GM19452 (cell line): ENCODE data around the gene IKBKG.
A peak's percentile ranks its signal among the peaks of the same experiment; 100 is the strongest.
"Not testable (repeated sequence)": the region's sequence is repeated elsewhere in the genome, so short reads cannot be mapped to it uniquely, and the experiment has no call there.

Experiments
- ATAC-seq: cut with Tn5 transposase; IDR thresholded peaks from one replicate; pipeline ENCODE4 v1.9.1; 2021; ENCODE audit not compliant: unreplicated experiment

The IKBKG gene, protein sequence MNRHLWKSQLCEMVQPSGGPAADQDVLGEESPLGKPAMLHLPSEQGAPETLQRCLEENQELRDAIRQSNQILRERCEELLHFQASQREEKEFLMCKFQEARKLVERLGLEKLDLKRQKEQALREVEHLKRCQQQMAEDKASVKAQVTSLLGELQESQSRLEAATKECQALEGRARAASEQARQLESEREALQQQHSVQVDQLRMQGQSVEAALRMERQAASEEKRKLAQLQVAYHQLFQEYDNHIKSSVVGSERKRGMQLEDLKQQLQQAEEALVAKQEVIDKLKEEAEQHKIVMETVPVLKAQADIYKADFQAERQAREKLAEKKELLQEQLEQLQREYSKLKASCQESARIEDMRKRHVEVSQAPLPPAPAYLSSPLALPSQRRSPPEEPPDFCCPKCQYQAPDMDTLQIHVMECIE

DNA sequence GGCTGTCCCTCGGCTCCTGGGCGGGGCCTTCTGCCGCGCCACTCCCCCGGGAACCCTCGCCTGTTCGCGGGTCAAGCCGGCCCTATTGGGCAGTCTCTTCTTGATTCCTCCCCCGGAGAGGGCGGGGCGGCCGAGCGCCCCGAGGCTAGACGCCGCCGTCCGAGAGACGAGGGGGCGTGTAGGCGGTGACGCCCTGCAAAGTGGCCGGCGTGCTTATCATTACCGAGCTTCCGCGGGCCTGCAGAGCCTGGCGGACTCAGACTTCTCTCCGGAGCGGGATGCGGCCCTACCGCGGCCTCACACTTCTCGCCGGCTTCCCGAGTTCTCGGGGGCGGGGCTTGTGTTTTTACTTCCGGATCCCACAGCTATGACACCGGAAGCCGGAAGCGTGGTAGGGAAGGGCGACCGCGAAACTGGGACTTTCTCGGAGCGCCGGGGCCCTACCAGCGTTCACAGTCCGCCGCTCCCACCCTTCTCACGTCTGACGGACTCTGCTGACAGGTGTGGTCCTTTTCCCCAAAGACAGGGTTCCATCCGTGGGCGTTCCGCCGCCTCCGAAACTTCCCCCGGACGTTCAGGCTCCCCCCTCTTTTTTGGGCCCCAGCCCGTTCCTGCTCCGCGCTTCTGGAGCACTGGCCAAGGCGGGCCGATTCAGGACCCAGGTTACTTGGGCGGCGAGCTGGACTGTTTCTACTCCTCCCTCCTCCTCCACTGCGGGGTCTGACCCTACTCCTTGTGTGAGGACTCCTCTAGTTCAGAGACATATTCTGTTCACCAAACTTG lies at the start of gene IKBKG:
Gene IKBKG, plus strand, starts transcription at position 376 of the 783 bp plus-strand sequence. CDS start 4,383 bp downstream, outside the sequence.
- ATAC-seq: peak; percentile 78

DNA sequence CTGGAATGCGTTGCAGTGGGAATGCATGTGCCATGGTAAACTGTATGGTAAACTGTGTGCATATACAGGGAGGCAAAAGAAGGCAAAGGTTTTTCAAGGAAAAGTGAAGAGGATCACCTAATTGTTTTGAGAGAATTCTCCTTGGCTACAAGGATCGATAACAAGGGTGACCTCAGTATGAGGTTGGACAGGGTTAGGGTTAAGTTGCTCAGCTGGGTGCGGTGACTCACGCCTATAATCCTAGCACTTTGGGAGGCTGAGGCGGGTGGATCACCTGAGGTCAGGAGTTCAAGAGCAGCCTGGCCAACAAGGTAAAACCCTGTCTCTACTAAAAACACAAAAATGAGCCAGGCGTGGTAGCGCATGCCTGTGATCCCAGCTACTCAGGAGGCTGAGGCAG lies 46.0 kb upstream of the IKBKG start:
- ATAC-seq: not testable (repeated sequence)

DNA sequence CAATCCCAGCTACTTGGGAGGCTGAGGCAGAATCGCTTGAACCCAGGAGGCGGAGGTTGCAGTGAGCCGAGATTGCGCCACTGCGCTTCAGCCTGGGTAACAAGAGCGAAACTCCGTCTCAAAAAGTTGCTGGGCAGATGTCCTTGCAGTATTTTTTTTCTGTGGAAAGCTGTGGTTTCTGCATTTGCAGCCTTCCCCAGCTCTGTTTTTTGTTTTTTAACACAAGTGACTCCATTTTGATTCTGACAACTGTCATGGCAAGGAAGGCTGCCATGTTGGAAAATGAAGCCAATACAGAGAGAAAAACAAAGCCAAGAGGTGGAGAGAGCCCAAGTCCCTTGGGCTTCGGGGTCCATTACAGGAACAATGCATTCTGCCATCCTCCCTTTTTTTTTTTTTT lies 45.3 kb upstream of the IKBKG start:
- ATAC-seq: no peak

DNA sequence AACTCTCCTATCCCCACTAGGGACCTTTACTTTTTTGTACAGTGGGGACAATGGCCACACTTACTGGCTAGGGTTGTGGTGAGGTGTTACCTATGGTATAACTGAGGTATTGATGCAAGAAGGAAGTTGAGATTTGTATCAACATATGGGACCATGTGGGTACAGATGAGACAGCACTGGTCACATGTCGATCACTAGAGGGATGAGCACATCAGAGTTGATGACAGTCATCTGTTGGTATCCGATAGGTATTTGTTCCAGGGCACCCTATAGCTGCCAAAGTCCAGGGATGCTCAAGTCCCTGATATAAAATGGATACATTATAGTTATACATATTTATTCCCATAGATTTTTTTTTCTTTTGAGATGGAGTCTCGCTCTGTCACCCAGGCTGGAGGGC lies 44.4 kb upstream of the IKBKG start:
- no peak for ATAC-seq

DNA sequence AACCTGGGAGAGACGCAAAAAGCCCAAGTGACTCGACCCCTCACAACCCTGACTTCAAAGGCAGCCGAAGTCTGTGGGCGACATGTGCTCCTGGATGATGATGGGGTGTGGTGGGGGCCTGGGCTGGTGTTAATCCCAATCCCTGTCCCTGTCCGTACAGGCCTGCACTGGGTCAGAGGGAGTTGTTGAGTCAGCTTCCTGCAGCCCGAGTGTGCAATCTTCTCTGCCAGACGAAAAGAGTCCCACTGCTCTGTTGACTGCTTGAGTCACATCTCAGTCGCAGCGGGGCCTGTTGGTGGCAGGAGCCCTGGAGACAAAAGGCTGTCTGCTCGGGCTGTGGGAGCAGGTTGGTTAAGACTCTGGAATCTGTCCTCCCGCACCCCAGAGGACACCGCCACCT lies 41.7 kb upstream of the IKBKG start:
- no peak for ATAC-seq

- ATAC-seq: no peak
These were observed 40.7 kb upstream of the IKBKG start for GRCh38 chrX:154506483-154507332.

DNA sequence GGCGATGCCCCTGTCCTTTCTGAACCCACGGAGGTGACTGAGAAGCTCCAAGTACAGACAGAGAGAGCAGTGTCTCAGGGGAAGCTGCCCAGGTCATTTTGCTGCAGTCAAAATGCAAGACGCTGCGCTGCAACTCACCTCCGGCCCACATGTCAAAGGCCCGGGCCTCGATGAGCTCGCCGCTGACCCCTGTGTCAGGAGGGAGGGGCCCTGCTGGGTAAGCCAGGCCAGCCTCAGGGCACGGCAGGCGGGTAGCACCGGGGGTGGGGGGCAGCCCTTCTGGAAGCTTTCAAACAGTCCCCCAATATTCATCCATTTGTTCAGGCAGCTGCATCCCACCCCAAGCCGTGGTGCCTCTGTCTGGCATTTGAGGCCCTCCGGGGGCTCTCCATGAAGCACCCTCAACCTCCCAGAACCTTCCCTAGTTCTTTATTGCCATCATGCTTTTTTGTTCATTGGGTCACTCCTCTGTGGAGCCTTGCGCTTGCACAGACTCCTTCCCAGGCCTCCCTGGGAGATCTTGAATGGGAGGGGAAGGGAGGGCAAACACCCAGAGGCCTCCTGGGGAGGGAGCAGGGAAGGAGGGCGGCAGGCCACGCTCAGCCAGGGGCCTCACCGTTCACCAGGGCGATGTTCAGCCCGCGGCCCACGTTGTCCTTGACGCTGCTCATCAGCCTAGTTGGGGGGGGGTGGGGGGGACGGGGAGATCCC lies 39.6 kb upstream of the IKBKG start:
- ATAC-seq: no peak

DNA sequence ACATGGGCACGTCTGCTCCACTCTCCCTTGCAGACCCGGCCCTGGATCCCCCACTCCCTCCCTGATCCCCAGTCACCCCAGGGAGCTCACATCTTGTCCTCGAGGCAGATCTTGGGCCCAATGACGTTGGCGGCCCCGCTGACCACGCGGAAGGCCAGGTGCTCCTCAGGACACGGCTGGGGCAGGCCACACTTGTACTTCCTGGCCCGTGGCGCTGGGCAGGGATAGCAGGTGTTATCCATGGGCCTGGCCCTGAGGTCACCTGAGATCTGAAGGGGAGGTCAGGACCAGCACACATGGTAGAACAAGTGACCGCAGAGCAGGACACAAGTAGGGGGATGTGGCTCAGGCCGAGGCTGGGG lies 39.1 kb upstream of the IKBKG start:
- ATAC-seq: no peak

GRCh38 chrX:154509455-154509854 lies 38.0 kb upstream of the IKBKG start:
- no peak for ATAC-seq

GRCh38 chrX:154511761-154512160 lies 35.7 kb upstream of the IKBKG start:
- ATAC-seq: no peak

DNA sequence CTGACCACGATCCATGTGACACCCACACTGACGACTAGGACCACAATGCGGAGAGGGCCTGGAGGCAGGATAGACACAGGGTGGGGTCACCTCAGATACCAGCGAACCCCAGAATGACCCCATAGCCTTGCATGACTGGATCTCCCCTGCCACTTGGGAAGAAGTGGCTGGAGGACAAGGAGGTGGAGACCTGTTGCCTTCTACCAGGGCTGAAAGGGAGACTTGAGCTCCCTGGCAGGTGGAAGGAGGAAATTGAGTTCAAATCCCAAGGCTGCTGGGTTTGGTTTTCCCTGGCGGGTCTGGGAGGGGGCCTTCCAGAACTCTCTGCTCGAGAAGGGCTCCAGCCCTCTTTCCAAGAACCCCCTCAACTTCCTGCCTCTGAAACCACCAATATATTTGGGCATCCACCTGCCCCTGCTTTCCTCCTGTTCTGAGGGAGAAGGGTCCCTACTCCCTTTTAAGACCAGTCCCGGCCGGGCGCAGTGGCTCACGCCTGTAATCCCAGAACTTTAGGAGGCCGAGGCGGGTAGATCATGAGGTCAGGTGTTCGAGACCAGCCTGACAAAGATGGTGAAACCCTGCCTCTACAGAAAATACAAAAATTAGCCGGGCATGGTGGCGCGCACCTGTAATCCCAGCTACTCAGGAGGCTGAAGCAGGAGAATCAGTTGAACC lies 34.4 kb upstream of the IKBKG start:
- no peak for ATAC-seq

- no peak for ATAC-seq
These were observed 33.7 kb upstream of the IKBKG start for GRCh38 chrX:154513716-154514115.

DNA sequence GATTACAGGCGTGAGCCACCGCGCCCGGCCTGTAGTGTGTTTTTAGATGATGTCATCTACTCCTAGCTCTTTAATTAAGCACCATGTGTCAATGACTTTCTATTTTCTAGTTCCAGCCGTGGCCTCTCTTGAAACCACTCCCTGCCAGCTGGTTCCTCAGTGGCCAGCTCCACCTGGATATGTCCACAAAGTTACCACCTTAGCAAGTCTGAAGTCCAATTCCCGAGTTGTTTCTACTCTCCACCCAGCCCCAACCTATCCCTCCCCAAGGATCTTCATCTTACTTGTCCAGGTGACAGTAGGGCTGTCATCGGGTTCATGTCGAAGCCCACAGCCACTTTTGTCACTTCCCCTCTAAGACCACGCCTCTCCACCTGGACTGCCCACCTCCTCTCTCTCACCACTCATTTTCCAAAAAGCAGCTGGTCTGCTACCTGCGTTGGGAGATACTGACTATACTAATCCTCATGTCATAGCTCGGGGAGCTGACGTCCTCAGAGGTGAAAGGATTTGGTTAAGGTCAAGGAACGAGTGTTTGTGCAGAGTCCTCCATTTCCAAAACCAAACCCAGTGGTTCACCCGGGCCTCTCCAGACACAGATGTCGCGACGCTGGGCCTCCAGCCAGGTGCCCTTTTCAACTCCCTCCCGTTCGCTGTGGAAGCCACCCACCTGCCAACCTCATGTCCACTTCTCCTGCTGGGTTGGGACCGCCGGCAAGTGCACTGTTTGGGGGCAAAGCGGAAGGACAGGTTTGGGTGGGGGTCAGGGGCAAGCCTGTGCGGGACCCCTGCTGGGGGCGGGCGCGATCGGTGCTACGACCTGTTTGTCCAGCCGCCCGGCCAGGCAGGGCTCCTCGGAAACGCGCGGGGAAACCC lies 32.1 kb upstream of the IKBKG start:
- no peak for ATAC-seq

GRCh38 chrX:154515966-154516655 lies 31.3 kb upstream of the IKBKG start, which contains the start of gene FAM3A:
FAM3A (minus strand) TSS chrX:154516232; CDS start chrX:154515772, 460 bp downstream.
- ATAC-seq: peak; percentile 90

GRCh38 chrX:154516656-154517100 lies 30.7 kb upstream of the IKBKG start:
- peak; percentile 5 for ATAC-seq

DNA sequence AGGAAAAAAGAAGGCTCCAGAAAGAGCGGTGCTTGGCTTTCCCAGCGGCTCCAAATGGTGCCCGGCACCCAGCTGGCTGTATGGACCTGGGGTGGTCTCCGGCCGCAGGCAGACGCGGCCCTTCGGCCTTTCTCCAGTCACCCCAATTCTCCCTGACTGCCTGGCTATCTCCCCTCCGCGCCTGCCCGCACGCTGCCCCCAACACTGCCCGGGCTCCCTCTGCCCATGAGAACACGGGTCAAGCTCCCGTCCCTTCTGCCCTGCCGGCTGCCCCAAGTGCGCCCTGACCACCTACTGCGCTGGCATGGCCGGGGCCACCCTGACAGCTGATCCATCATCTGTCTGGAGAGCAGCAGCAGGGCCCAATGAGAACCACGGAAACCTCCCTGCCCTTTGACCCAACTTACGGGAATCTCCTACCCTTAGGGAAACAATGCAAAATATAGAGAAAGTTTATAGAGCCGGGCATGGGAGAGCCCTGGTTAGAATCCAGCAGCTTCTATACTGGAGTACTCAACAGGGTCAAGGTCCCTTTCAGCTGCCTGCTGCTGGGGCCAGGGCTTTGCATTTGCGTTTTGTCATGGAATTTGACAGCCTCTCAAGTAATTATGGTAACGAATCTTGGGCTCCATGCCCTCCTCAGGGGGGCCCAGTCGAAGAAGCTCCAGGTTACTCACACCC lies 30.2 kb upstream of the IKBKG start:
- ATAC-seq: no peak

- ATAC-seq: no peak
These were observed 28.0 kb upstream of the IKBKG start for GRCh38 chrX:154519389-154519788.
